IPS-NIHi7 (cell line): ENCODE data around the gene LGR5.
A peak's percentile ranks its signal among the peaks of the same experiment; 100 is the strongest.

Source experiments
- DNase-seq: peaks from one replicate; pipeline ENCODE4 v3.0.0; 2012; ENCODE audit warnings: mixed read lengths; ENCODE audit errors: extremely low spot score

Gene LGR5, protein sequence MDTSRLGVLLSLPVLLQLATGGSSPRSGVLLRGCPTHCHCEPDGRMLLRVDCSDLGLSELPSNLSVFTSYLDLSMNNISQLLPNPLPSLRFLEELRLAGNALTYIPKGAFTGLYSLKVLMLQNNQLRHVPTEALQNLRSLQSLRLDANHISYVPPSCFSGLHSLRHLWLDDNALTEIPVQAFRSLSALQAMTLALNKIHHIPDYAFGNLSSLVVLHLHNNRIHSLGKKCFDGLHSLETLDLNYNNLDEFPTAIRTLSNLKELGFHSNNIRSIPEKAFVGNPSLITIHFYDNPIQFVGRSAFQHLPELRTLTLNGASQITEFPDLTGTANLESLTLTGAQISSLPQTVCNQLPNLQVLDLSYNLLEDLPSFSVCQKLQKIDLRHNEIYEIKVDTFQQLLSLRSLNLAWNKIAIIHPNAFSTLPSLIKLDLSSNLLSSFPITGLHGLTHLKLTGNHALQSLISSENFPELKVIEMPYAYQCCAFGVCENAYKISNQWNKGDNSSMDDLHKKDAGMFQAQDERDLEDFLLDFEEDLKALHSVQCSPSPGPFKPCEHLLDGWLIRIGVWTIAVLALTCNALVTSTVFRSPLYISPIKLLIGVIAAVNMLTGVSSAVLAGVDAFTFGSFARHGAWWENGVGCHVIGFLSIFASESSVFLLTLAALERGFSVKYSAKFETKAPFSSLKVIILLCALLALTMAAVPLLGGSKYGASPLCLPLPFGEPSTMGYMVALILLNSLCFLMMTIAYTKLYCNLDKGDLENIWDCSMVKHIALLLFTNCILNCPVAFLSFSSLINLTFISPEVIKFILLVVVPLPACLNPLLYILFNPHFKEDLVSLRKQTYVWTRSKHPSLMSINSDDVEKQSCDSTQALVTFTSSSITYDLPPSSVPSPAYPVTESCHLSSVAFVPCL

DNA sequence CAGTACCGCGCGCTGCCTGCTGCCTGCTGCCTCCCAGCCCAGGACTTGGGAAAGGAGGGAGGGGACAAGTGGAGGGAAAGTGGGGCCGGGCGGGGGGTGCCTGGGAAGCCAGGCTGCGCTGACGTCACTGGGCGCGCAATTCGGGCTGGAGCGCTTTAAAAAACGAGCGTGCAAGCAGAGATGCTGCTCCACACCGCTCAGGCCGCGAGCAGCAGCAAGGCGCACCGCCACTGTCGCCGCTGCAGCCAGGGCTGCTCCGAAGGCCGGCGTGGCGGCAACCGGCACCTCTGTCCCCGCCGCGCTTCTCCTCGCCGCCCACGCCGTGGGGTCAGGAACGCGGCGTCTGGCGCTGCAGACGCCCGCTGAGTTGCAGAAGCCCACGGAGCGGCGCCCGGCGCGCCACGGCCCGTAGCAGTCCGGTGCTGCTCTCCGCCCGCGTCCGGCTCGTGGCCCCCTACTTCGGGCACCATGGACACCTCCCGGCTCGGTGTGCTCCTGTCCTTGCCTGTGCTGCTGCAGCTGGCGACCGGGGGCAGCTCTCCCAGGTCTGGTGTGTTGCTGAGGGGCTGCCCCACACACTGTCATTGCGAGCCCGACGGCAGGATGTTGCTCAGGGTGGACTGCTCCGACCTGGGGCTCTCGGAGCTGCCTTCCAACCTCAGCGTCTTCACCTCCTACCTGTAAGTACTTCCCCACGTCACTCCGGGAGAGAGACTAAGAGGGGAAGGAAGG, at the start of gene LGR5:
TSS of gene LGR5 (plus strand) at position 186 of the 732 bp plus-strand sequence. CDS start at position 469, 283 bp downstream.
- peak; percentile 64 for DNase-seq

DNA sequence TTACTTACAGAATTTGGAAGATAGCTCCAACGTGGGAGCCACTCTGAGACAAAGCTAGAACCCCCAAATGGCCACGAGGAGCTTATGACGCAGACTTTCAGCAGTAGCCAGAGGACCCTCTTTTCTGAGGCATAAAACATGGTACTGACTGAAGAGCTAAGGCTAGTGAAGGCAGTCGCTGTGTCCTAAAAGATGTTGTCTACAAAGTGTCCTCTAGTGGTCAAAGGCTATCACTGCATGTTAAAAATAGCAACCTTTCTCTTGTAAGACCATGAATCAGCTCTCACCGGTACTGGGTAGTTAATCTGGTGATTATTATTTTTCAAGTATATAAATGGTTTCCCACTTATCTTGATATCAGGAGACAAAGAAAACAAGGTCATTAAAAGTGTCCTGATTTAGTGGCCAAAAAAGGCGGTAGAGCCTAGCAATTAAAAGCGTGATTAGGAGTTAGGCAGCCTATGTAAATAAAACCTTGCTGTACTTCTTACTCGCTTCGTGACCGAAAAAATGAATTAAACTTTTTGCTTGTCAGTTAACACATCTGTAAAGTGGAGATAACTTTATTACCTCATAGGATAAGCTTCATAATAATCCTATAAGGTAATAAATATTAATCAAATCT, 47.0 kb upstream of the LGR5 start:
- peak; percentile 80 for DNase-seq

GRCh38 chr12:71393625-71394024, 46.0 kb upstream of the LGR5 start:
- no peak for DNase-seq

DNA sequence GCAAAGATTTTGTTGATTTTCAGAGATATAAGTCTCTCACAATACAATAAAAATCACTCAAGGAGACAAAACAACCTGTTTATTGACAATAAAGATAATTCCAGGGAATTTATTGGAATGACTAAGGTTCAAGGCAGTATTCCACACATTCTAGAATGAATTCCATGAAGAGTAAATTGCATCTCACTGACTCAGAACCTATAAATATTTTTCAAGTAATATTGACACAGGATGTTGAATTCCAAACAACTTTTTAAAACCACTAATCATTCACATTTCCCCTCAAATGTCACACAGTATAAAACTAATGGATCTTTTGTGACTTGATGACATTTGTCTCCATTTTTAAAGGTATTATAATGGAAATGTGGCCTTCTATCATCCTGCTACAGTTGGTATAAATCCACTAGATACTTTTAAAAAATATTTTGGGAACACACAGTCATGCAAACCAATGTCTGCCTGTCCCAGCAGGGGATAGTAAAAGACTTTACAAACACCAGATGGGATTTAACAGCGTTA, 42.1 kb upstream of the LGR5 start:
- DNase-seq = no peak

GRCh38 chr12:71399197-71399596, 40.4 kb upstream of the LGR5 start:
- no peak for DNase-seq

GRCh38 chr12:71400481-71400880, 39.1 kb upstream of the LGR5 start:
- no peak for DNase-seq

- no peak for DNase-seq
Measured at GRCh38 chr12:71405884-71406283, 33.7 kb upstream of the LGR5 start.

DNA sequence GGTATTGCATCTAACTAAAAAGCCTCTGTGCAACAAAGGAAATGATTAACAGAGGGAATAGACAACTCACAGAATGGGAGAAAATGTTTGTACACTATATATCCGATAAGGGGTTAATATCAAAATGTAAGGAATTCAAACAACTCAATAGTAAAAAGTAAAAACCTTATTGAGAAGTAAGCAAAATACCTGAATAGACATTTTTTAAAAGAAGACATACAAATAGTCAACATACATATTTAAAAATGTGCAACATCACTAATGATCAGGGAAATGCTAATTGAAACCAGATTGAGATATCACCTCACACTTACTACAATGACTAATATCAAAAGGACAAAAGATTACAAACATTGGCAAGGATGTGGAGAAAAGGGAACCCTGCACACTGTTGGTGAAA, 31.9 kb upstream of the LGR5 start:
- no peak for DNase-seq

GRCh38 chr12:71410844-71411243, 28.8 kb upstream of the LGR5 start:
- DNase-seq = no peak

- no peak for DNase-seq
Measured at GRCh38 chr12:71411635-71412034, 28.0 kb upstream of the LGR5 start.

DNA sequence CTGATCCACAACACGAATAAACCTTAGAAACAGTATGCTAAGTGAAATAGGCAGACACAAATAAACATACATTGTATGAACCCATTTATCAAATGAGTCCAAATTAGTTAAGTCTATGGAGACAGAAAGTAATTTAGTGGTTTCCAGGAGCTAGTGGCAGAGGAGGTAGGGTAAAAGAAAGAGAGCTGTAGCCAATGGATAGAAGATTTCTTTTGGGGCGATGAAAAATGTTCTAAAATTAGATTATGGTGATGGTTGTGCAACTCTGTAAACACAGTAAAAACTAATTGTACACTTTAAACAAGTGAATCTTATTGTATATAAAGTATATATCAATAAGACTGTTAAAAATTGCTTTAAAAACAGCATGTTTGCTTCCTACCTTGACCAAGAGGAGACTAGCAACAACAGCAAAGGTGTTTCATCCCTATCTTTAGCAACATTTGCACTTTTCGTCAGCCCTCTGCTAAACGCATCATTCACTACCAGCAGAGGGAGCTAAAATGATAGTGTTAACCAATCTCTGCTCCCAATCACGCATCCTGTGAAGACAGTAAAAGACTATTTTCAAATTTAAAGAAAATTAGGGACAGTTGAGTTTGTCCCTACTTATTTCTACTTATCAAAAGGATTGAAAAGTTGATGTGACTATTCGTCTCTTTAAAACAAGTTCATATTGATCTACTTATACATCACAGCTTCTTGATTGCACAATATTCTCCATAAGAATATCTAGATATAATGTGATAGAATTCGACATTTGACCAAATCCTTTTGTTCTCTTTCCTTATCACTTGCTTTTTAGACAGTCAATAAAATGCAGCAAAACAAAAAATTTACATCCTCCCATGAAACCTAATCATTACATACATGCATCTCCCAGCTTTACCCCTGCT, 24.0 kb upstream of the LGR5 start:
- DNase-seq = peak; percentile 66

GRCh38 chr12:71417181-71417580, 22.4 kb upstream of the LGR5 start:
- no peak for DNase-seq

DNA sequence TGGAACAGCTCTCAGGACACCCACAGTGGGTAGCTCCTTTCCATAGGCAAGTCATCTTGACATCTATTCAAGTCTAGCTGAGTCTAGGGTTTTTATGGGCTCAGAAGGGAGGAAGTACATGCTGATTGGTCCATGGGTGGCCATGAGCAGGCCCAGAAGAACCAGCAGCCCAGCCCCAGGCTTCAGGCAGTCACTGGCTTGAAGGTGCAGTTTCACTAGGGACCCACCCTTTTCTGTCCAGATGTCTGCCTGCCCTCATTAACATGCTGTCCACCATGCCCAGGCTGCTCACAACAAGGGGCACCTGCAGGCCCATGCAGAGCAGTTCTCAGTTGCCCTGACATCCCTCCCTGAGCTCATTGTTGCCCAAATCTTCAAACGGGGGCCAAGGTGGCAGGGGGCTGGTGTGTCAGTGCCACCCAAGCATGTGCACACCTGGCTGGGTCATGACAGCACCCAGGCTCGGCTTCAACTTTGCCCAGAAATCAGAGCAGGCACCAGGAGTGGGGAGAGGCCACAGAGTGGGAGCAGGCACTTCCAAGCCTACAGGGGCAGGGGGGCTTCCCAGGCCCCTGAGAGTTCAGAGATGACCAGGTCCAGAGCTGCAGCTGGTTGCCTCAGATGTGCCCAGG, 18.7 kb upstream of the LGR5 start:
- DNase-seq = no peak

GRCh38 chr12:71425568-71426299, 13.9 kb upstream of the LGR5 start:
- DNase-seq = no peak

GRCh38 chr12:71426300-71427047, 13.1 kb upstream of the LGR5 start:
- no peak for DNase-seq

GRCh38 chr12:71430756-71431155, 8.8 kb upstream of the LGR5 start:
- DNase-seq = no peak

DNA sequence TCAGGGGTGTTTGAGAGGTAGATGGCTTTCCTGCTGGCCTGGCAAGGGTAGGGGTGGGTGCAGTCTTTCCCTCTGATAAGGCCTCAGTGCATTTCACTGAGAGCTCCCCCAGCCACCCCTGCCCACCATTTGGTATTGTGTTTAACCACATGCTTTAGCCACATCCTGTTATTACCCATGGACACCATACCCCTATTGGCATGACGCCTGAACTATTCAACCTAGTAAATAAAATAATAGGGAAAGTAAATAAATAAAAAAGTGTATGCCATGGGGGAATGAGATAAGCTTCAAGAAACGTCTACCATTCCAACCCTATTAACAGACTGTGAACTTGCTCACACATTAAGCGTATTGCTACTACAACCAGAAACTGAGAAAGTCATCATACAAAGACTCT, 7.6 kb upstream of the LGR5 start:
- DNase-seq = no peak

DNA sequence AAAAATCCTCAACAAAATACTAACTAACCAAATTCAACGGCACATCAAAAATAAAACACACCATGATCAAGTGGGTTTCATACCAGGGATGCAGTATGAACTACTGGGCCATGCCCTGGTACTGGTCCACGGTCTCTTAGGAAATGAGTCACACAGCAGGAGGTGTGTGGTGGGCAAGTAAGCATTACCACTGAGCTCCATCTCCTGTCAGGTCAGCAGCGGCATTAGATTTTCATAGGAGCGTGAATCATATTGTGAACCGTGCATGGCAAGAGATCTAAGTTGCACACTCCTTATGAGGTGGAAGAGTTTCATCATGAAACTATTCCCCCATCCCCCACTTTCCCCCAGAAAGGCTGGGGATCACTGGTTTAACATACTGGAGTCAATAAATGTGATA, 6.7 kb upstream of the LGR5 start:
- DNase-seq = no peak
